HG02852 (cell line): Measurements from ENCODE around the gene ADK.
"Not testable (repeated sequence)": the region's sequence is repeated elsewhere in the genome, so short reads cannot be mapped to it uniquely, and the experiment has no call there.

Experiments used
- ATAC-seq: cut with Tn5 transposase; IDR thresholded peaks from one replicate; pipeline ENCODE4 v1.9.1; 2021; ENCODE audit warnings: mild to moderate bottlenecking, moderate library complexity; ENCODE audit not compliant: unreplicated experiment

The ADK gene

DNA sequence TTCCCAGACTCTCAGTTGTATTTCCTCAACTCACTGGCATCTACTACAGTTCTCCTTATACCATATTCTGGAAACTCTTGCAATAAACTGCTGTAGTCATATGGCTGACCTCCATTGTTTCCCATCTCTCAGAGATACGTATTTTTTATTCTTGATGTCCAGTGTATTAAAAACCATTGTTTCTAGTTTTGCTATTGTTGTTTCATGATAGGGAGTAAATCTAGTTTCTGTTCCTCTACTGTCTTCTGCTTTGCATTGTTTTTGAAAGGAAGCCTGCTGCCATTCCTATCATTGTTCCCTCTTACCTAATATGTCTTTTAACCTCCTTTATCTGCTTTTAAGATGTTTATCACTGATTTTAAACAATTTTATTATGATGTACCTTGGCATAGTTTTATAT is 255.0 kb downstream of the ADK start:
- no peak for ATAC-seq

DNA sequence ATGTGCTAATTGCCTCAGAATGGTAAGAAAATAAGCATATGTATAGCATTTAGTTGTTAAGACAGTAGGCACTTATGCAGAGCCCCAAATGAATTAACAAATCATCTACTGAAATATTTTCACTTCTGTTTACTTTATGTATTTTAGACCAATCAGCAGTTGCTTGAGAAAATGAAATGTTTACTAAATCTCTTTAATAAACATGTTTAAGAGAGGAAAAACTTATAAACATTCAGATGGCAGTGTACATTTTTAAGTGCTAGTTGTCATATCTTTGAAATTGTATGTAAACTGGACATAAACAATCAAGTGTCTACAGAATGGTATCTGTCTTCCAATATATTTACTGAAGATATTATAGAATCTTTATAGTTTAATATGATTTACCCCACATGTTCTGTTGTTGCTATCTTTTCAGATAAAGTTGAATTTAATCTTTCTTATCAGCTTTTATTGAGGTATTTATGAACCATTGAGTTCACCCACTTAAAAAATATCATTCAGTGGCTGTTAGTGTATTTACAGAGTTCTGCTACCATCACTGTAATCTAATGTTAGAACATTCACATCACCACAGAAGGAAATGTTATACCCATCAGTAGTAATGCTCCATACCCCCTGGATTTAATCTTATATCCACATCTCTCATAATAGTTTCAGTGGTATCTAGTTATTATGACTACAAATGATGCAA is 264.3 kb downstream of the ADK start:
- ATAC-seq: no peak

GRCh38 chr10:74417397-74417796 is 266.4 kb downstream of the ADK start:
- ATAC-seq: no peak

DNA sequence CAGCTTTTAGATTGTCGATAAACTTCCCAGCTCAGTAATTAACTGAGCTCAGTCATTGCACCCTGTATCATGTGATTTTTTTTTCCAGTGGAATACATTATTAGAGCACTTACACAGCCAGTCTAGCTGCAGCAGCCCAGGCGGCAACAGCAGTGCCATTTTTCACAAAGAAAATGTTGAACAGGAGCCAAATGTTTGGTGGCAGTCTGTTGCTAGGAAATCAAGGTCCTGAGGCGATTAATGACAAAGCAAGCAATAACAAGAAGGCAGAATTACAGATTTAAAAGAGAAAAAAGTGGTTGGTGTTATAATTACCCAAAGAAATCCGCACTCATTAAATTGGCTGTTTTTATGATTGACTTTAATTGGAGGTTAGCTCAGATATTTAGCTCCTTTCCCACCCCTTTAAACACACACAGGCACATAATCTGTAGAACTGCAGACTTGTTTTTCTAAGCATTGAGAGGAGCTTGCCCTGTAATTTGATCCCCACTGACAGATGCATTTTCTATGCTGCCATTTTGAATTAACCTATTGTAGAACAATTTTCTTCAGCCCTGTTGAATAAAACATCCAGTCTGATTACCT is 267.4 kb downstream of the ADK start:
- ATAC-seq: no peak

DNA sequence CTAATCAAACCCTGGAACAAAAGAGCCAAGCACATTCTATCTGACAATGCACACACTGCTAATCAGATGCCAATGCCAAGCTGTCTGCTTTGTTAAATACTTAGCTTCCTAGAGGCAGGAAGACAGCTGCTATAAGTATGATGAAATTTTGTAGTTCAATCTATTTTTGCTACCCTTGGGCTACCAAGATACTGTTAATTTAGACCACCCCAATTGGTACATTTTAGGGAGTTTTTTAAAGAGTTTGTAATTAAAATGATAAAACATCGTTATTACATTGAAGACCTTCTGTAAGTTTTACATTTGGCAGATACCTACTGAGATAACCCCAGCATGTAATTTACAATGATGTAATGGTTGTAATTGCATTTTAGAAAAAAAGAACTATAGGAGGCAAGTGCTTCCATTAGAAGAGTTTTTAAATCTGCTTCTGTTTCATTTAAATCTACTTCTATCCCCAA is 268.5 kb downstream of the ADK start:
- ATAC-seq: no peak

DNA sequence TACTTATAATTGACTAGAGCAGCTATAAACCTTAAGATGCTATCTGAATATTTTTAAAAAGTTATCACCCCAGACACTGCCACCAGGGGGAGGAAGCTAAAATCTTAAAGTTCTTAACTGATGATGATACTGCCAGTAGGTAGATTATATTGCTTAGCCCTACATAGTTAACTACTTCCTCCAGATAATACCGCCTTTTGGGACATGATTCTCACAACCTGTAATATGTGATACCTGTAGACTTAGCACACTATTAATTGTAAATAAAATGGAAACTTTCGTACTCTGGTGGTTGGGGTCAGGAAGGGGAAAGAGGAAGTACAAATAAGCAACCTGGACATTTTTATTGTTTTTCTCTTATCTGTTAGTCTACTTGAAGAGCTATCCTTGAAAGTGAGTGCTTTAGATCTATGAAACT is 268.9 kb downstream of the ADK start:
- no peak for ATAC-seq

GRCh38 chr10:74424565-74424964 is 273.5 kb downstream of the ADK start:
- no peak for ATAC-seq

GRCh38 chr10:74425456-74426001 is 274.5 kb downstream of the ADK start:
- no peak for ATAC-seq

- no peak for ATAC-seq
Measured at GRCh38 chr10:74431816-74432215, 280.8 kb downstream of the ADK start.

- ATAC-seq: no peak
Measured at GRCh38 chr10:74432841-74433594, 282.0 kb downstream of the ADK start.

DNA sequence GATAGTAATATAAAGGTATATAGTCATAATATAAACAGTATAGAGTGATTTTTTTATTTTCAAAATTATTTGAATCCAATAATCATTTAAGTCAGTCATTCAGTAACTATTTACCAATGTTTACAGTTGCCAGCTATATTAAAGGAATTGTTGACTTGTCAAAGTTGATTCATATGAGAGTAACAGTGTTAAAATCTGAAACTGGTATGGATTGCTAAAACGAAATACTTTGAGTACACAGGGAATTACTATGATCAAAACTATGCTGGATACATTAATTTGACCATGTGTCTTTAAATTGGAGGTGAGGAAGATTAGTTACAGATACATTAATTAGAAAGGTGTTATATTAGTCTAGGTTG is 282.6 kb downstream of the ADK start:
- no peak for ATAC-seq

GRCh38 chr10:74433993-74434392 is 283.0 kb downstream of the ADK start:
- ATAC-seq: no peak

- no peak for ATAC-seq
Measured at GRCh38 chr10:74434547-74434946, 283.5 kb downstream of the ADK start.

GRCh38 chr10:74436523-74437170 is 285.6 kb downstream of the ADK start:
- no peak for ATAC-seq

GRCh38 chr10:74437822-74438221 is 286.8 kb downstream of the ADK start:
- ATAC-seq: no peak

DNA sequence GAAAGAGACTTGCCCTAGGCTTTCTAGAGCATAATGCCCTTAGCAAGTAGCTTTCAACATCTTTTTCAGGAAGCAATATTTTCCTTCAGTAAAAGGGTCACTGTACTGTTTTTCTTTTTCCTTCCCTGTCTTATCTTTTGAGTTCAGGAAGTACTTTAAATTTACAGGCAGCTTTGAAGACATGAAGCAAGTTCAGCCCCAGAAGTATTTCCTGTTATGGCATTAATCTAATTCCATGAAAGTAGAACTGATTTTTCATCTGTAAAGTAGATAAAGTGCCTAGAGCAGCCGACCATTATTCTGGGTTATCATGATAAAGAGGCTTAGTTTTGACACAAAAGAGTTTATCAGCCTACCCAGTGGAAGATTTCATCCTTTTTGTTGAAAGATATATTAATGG is 288.2 kb downstream of the ADK start:
- no peak for ATAC-seq

GRCh38 chr10:74445493-74445892 is 294.5 kb downstream of the ADK start:
- ATAC-seq: no peak

GRCh38 chr10:74450602-74451001 is 299.6 kb downstream of the ADK start:
- no peak for ATAC-seq

- ATAC-seq: no peak
Measured at GRCh38 chr10:74451127-74451829, 300.3 kb downstream of the ADK start.

GRCh38 chr10:74453169-74453568 is 302.1 kb downstream of the ADK start:
- no peak for ATAC-seq

GRCh38 chr10:74457478-74457877 is 306.5 kb downstream of the ADK start:
- not testable (repeated sequence) for ATAC-seq
